GM15510 (cell line): ENCODE measurements around the gene ZC3H12C.

Source experiments
- POLR2A ChIP-seq: IDR thresholded peaks from 3 replicates; pipeline ENCODE4 v1.6.1; 2011; ENCODE audit warnings: borderline replicate concordance; ENCODE audit not compliant: insufficient read length; ENCODE audit errors: extremely low read depth

The ZC3H12C gene

GRCh38 chr11:110090466-110091026 is 2.6 kb upstream of the ZC3H12C start:
- TF ChIP-seq POLR2A, result no peak

- TF ChIP-seq POLR2A, result no peak
Measured at GRCh38 chr11:110092111-110092514, 1.1 kb upstream of the ZC3H12C start.

- TF ChIP-seq POLR2A, result peak; percentile 31
Measured at GRCh38 chr11:110093407-110094297, 460 bp downstream of the ZC3H12C start.

GRCh38 chr11:110094298-110095285 is 1.4 kb downstream of the ZC3H12C start:
- TF ChIP-seq POLR2A, result no peak

- no peak for TF ChIP-seq POLR2A
Measured at GRCh38 chr11:110095554-110095953, 2.4 kb downstream of the ZC3H12C start.

- no peak for TF ChIP-seq POLR2A
Measured at GRCh38 chr11:110096496-110096895, 3.3 kb downstream of the ZC3H12C start.

GRCh38 chr11:110097459-110098012 is 4.3 kb downstream of the ZC3H12C start:
- TF ChIP-seq POLR2A, result no peak

- TF ChIP-seq POLR2A, result no peak
Measured at GRCh38 chr11:110098645-110099044, 5.5 kb downstream of the ZC3H12C start.

- TF ChIP-seq POLR2A, result no peak
Measured at GRCh38 chr11:110100476-110101240, 7.5 kb downstream of the ZC3H12C start.

GRCh38 chr11:110106713-110107274 is 13.6 kb downstream of the ZC3H12C start:
- no peak for TF ChIP-seq POLR2A

GRCh38 chr11:110110854-110111253 is 17.7 kb downstream of the ZC3H12C start:
- no peak for TF ChIP-seq POLR2A

- TF ChIP-seq POLR2A, result no peak
Measured at GRCh38 chr11:110112457-110112856, 19.3 kb downstream of the ZC3H12C start.

GRCh38 chr11:110113505-110113904 is 20.3 kb downstream of the ZC3H12C start:
- no peak for TF ChIP-seq POLR2A
